Hepatocyte (in vitro differentiated cells): ENCODE results near the gene TOR3A. TPM values are rescaled to one million over a fixed set of nuclear protein-coding genes. Genes with fewer than 3 reads are reported as not detected.

Experiments
- DNase-seq: peaks from one replicate; pipeline ENCODE4 v3.0.0-alpha.2; 2016; ENCODE audit warnings: low spot score
- H2AFZ ChIP-seq: fragments of 200-600 bp; sonication (generic); 2 replicates; pipeline ENCODE4 v1.6.0; 2016; ENCODE audit warnings: antibody characterized with exemption, mild to moderate bottlenecking
- H3K27ac ChIP-seq: fragments of 200-600 bp; sonication (generic); 2 replicates; pipeline ENCODE4 v1.5.1; 2016; ENCODE audit warnings: mild to moderate bottlenecking
- H3K27me3 ChIP-seq: fragments of 200-600 bp; sonication (generic); 2 replicates; pipeline ENCODE4 v1.6.1; 2016
- H3K36me3 ChIP-seq: fragments of 200-600 bp; sonication (generic); replicated peaks from 2 replicates; pipeline ENCODE4 v1.5.1; 2016; ENCODE audit warnings: low read depth; ENCODE audit not compliant: insufficient read depth
- H3K4me1 ChIP-seq: fragments of 200-600 bp; sonication (generic); 2 replicates; pipeline ENCODE4 v1.5.1; 2016; ENCODE audit warnings: mild to moderate bottlenecking, moderate library complexity; ENCODE audit not compliant: insufficient read depth
- H3K4me2 ChIP-seq: fragments of 200-600 bp; sonication (generic); 2 replicates; pipeline ENCODE4 v1.6.0; 2016
- H3K4me3 ChIP-seq: fragments of 200-600 bp; sonication (generic); 2 replicates; pipeline ENCODE4 v1.5.1; 2016; ENCODE audit warnings: mild to moderate bottlenecking
- H3K79me2 ChIP-seq: fragments of 200-600 bp; sonication (generic); 2 replicates; pipeline ENCODE4 v1.6.0; 2017; ENCODE audit warnings: mild to moderate bottlenecking
- H3K9me2 ChIP-seq: fragments of 200-600 bp; sonication (generic); replicated peaks from 2 replicates; pipeline ENCODE4 v1.6.0; 2017; ENCODE audit warnings: mild to moderate bottlenecking; ENCODE audit not compliant: insufficient read depth
- H3K9me3 ChIP-seq: fragments of 200-600 bp; sonication (generic); 2 replicates; pipeline ENCODE4 v1.5.1; 2016; ENCODE audit warnings: low read depth, mild to moderate bottlenecking
- H4K20me1 ChIP-seq: fragments of 200-600 bp; sonication (generic); 2 replicates; pipeline ENCODE4 v1.6.0; 2016; ENCODE audit warnings: mild to moderate bottlenecking; ENCODE audit not compliant: insufficient read depth, poor library complexity, severe bottlenecking
- EZH2 ChIP-seq: fragments of 200-600 bp; sonication (generic); IDR thresholded peaks from 2 replicates; pipeline ENCODE4 v1.6.1; 2016; ENCODE audit warnings: antibody characterized with exemption, mild to moderate bottlenecking, borderline replicate concordance
- EZH2phosphoT487 ChIP-seq: fragments of 200-600 bp; sonication (generic); IDR thresholded peaks from one replicate; pipeline ENCODE4 v1.6.1; 2018; ENCODE audit warnings: antibody characterized with exemption, mild to moderate bottlenecking, low read depth, moderate library complexity; ENCODE audit not compliant: unreplicated experiment, severe bottlenecking
- WGBS: methylation state at CpG from one replicate; pipeline ENCODE4 v1.1.6; 2016; ENCODE audit warnings: low lambda C conversion rate; ENCODE audit errors: missing lambda C conversion rate; 5-methylcytosine and 5-hydroxymethylcytosine counted together
- polyA plus RNA-seq: library from polyadenylated mRNA; unstranded; fragments of >200 nt; fragmentation: Nextera tagmentation; extraction: Ambion mirVana; gene quantifications from 2 replicates; pipeline ENCODE4 v1.2.1, GENCODE V29; 2016
- total RNA-seq: library from RNA; depleted of rRNA; stranded (reverse); fragments of >200 nt; gene quantifications from 2 replicates; pipeline ENCODE4 v1.2.3, GENCODE V29; 2014
- TF ChIP-seq, protein P1 (sequence below): fragments of 200-600 bp; sonication (generic); IDR thresholded peaks from 2 replicates; pipeline ENCODE4 v1.5.1; 2016; ENCODE audit warnings: antibody characterized with exemption, mild to moderate bottlenecking; ENCODE audit not compliant: poor library complexity

Gene TOR3A
- total and polyA plus RNA-seq, 2 experiments from 2014 or later: 20.3 to 21.3 TPM

DNA sequence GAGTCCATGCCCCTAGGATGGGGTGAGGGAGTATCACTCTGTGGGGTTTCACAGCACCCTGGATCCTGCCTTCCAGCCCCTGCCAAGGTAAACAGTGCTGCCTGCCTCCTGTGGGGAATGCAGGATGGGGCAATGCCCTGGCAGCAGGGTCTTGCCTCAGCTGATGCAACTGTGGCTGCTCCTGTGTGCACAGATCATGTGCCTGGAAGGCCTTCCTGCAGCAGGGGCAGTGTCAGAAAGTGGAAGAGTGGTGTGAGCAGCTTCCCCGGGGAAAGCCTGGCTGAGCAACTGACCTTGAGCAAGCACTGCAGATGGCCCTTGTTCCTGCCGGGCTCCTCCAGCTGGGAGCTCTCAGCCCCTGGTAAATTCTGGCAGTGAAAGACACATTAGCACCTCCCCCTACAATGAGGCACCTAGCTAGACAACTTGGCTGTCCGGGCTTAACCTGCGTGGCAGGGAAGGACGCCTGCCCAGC lies 9.9 kb downstream of the TOR3A start:
- 74% methylated on average over 5 of the region's 5 CpGs for WGBS
- no peak overlapping the region for H3K4me2 ChIP-seq
- H3K4me1 ChIP-seq: no peaks in the 10 kb centered on the region
- TF ChIP-seq EZH2phosphoT487 (no peak), EZH2 (no peak)
- TF ChIP-seq, protein P1, sequence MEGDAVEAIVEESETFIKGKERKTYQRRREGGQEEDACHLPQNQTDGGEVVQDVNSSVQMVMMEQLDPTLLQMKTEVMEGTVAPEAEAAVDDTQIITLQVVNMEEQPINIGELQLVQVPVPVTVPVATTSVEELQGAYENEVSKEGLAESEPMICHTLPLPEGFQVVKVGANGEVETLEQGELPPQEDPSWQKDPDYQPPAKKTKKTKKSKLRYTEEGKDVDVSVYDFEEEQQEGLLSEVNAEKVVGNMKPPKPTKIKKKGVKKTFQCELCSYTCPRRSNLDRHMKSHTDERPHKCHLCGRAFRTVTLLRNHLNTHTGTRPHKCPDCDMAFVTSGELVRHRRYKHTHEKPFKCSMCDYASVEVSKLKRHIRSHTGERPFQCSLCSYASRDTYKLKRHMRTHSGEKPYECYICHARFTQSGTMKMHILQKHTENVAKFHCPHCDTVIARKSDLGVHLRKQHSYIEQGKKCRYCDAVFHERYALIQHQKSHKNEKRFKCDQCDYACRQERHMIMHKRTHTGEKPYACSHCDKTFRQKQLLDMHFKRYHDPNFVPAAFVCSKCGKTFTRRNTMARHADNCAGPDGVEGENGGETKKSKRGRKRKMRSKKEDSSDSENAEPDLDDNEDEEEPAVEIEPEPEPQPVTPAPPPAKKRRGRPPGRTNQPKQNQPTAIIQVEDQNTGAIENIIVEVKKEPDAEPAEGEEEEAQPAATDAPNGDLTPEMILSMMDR: no peak
- no peak overlapping the region for H3K4me3 ChIP-seq
- no peaks in the 10 kb centered on the region for H3K36me3 ChIP-seq
- DNase-seq: peak; percentile 34
- no peaks in the 10 kb centered on the region for H3K79me2 ChIP-seq
- H2AFZ ChIP-seq: no peak overlapping the region
- H3K27me3 ChIP-seq: no peaks in the 10 kb centered on the region
- no peaks in the 10 kb centered on the region for H4K20me1 ChIP-seq
- H3K9me3 ChIP-seq: no peaks in the 10 kb centered on the region
- H3K9me2 ChIP-seq: no peaks in the 10 kb centered on the region
- peak overlapping the region; percentile 60 for H3K27ac ChIP-seq

DNA sequence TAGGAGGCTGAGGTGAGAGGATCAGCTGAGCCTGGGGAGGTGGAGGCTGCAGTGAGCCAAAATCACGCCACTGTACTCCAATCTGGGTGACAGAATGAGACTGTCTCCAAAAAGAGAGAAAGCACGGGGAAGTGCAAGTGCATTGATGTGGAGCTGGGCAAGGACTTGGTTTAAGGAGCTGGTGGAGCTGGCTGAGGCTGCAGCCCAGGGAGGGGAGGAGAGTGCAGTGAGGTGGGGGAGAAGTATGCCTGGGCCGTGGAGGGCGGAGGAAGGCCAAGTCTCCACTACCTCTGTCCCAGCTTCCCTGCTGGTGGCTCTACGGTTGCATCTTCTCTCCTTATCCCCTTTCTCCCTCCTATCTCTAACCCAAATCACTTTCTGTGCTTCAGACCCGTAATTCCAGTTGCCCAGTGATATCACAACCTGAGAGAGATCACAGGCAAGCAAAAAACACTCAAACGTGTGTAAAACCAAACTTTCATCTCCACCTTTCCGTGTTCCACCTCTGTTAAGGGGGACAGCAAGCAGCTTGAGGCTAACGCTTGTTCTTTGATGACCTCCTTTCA lies 11.1 kb downstream of the TOR3A start:
- no peaks in the 10 kb centered on the region for H3K79me2 ChIP-seq
- WGBS: 94% methylated on average over 9 of the region's 9 CpGs
- H3K9me3 ChIP-seq: no peaks in the 10 kb centered on the region
- H3K4me1 ChIP-seq: no peaks in the 10 kb centered on the region
- H3K27ac ChIP-seq: no peak overlapping the region
- H3K4me3 ChIP-seq: no peak overlapping the region
- no peak overlapping the region for H2AFZ ChIP-seq
- no peaks in the 10 kb centered on the region for H4K20me1 ChIP-seq
- H3K27me3 ChIP-seq: no peaks in the 10 kb centered on the region
- H3K9me2 ChIP-seq: no peaks in the 10 kb centered on the region
- no peak for DNase-seq
- no peaks in the 10 kb centered on the region for H3K36me3 ChIP-seq
- TF ChIP-seq, protein P1: no peak
- TF ChIP-seq EZH2phosphoT487 (no peak), EZH2 (no peak)
- no peak overlapping the region for H3K4me2 ChIP-seq

- H3K4me3 ChIP-seq: no peak overlapping the region
- no peaks in the 10 kb centered on the region for H3K36me3 ChIP-seq
- no peaks in the 10 kb centered on the region for H3K79me2 ChIP-seq
- no peaks in the 10 kb centered on the region for H3K27me3 ChIP-seq
- no peak overlapping the region for H3K27ac ChIP-seq
- no peak for DNase-seq
- no peak overlapping the region for H3K4me2 ChIP-seq
- H3K9me3 ChIP-seq: no peaks in the 10 kb centered on the region
- TF ChIP-seq EZH2 (no peak), EZH2phosphoT487 (no peak)
- TF ChIP-seq, protein P1: no peak
- H3K4me1 ChIP-seq: no peaks in the 10 kb centered on the region
- 76% methylated on average over 5 of the region's 5 CpGs for WGBS
- H4K20me1 ChIP-seq: no peaks in the 10 kb centered on the region
- no peak overlapping the region for H2AFZ ChIP-seq
- H3K9me2 ChIP-seq: no peaks in the 10 kb centered on the region
Measured at GRCh38 chr1:179094818-179095217, 12.9 kb downstream of the TOR3A start.
